Loucy (cell line): ENCODE measurements around the gene THSD7A.

Source experiments
- H2AFZ ChIP-seq: fragments of 200-600 bp; sonication (generic); 2 replicates; pipeline ENCODE4 v1.6.0; 2016; ENCODE audit warnings: antibody characterized with exemption, mild to moderate bottlenecking, low read length, moderate library complexity
- H3F3A ChIP-seq: fragments of 200-600 bp; 2 replicates; pipeline ENCODE4 v1.6.0; 2016; ENCODE audit warnings: antibody characterized with exemption, low read depth, mild to moderate bottlenecking
- H3K27me3 ChIP-seq: fragments of 200-600 bp; sonication (generic); 2 replicates; pipeline ENCODE4 v1.6.1; 2014; ENCODE audit warnings: low read length, mild to moderate bottlenecking; ENCODE audit not compliant: insufficient read depth, poor library complexity, severe bottlenecking
- H3K36me3 ChIP-seq: fragments of 200-600 bp; sonication (generic); 2 replicates; pipeline ENCODE4 v1.6.1; 2016; ENCODE audit warnings: low read length; ENCODE audit not compliant: insufficient read depth
- H3K4me1 ChIP-seq: fragments of 200-600 bp; sonication (generic); 2 replicates; pipeline ENCODE4 v1.5.1; 2014; ENCODE audit warnings: low read length, mild to moderate bottlenecking; ENCODE audit not compliant: insufficient read depth, poor library complexity, severe bottlenecking
- H3K4me2 ChIP-seq: fragments of 200-600 bp; sonication (generic); 2 replicates; pipeline ENCODE4 v1.6.0; 2014; ENCODE audit warnings: antibody characterized with exemption, low read length, low read depth, mild to moderate bottlenecking; ENCODE audit not compliant: poor library complexity, severe bottlenecking
- H3K4me3 ChIP-seq: fragments of 200-600 bp; sonication (generic); 2 replicates; pipeline ENCODE4 v1.5.1; 2014; ENCODE audit warnings: low read length, mild to moderate bottlenecking, mixed read lengths; ENCODE audit not compliant: poor library complexity, severe bottlenecking
- H3K79me2 ChIP-seq: fragments of 200-600 bp; sonication (generic); 2 replicates; pipeline ENCODE4 v1.6.1; 2014; ENCODE audit warnings: low read length; ENCODE audit not compliant: insufficient read depth
- H3K9ac ChIP-seq: fragments of 200-600 bp; sonication (generic); 2 replicates; pipeline ENCODE4 v1.6.0; 2014; ENCODE audit warnings: mild to moderate bottlenecking, low read depth, low read length, moderate library complexity; ENCODE audit not compliant: poor library complexity, severe bottlenecking
- H3K9me2 ChIP-seq: fragments of 200-600 bp; sonication (generic); replicated peaks from 2 replicates; pipeline ENCODE4 v1.6.1; 2016; ENCODE audit warnings: low read depth, low read length, mixed read lengths
- H3K9me3 ChIP-seq: fragments of 200-600 bp; sonication (generic); 2 replicates; pipeline ENCODE4 v1.6.1; 2014; ENCODE audit warnings: mild to moderate bottlenecking, antibody characterized with exemption, low read length, low read depth; ENCODE audit not compliant: insufficient read depth
- H4K20me1 ChIP-seq: fragments of 200-600 bp; sonication (generic); 2 replicates; pipeline ENCODE4 v1.6.0; 2014; ENCODE audit warnings: antibody characterized with exemption, low read length, mild to moderate bottlenecking; ENCODE audit not compliant: insufficient read depth, poor library complexity, severe bottlenecking
- EZH2phosphoT487 ChIP-seq: fragments of 200-600 bp; IDR thresholded peaks from 2 replicates; pipeline ENCODE4 v1.6.1; 2018; ENCODE audit warnings: antibody characterized with exemption, mild to moderate bottlenecking, moderate library complexity, borderline replicate concordance
- TF ChIP-seq, protein P1 (sequence below): fragments of 200-600 bp; sonication (generic); conservative IDR thresholded peaks from 2 replicates; pipeline ENCODE4 v1.5.1; 2014; ENCODE audit warnings: mild to moderate bottlenecking, antibody characterized with exemption, low read length

Gene THSD7A

DNA sequence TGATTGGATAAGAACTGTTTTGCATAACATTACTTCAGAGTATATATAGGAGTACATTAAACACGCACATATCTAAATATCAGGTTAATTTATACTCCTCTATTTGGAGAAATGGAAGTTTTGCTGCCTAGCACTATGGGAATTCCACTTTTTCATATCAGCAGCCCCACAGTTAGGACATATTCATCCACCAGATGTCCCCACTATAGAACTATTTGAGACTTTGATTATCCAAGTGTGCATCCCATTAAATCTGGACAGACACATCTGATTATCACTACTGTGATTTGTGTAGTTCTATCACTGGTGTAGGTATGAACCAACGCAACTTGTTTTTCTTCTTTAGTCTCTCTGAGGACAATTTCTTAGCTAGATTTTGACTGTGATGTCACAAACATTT, 345.7 kb downstream of the THSD7A start:
- H3K9ac ChIP-seq = no peak overlapping the region
- TF ChIP-seq, protein P1, sequence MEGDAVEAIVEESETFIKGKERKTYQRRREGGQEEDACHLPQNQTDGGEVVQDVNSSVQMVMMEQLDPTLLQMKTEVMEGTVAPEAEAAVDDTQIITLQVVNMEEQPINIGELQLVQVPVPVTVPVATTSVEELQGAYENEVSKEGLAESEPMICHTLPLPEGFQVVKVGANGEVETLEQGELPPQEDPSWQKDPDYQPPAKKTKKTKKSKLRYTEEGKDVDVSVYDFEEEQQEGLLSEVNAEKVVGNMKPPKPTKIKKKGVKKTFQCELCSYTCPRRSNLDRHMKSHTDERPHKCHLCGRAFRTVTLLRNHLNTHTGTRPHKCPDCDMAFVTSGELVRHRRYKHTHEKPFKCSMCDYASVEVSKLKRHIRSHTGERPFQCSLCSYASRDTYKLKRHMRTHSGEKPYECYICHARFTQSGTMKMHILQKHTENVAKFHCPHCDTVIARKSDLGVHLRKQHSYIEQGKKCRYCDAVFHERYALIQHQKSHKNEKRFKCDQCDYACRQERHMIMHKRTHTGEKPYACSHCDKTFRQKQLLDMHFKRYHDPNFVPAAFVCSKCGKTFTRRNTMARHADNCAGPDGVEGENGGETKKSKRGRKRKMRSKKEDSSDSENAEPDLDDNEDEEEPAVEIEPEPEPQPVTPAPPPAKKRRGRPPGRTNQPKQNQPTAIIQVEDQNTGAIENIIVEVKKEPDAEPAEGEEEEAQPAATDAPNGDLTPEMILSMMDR = peak; percentile 24
- no peak for TF ChIP-seq EZH2phosphoT487
- H3K4me3 ChIP-seq = no peak overlapping the region
- no peaks in the 10 kb centered on the region for H3K27me3 ChIP-seq
- no peaks in the 10 kb centered on the region for H4K20me1 ChIP-seq
- H3K79me2 ChIP-seq = no peaks in the 10 kb centered on the region
- no peak overlapping the region for H3K4me2 ChIP-seq
- H3K9me2 ChIP-seq = no peaks in the 10 kb centered on the region
- no peaks in the 10 kb centered on the region for H3F3A ChIP-seq
- H3K36me3 ChIP-seq = no peaks in the 10 kb centered on the region
- no peaks in the 10 kb centered on the region; the same call in 1 of the 2 replicates for H3K9me3 ChIP-seq
- H2AFZ ChIP-seq = no peak overlapping the region
- no peaks in the 10 kb centered on the region for H3K4me1 ChIP-seq

DNA sequence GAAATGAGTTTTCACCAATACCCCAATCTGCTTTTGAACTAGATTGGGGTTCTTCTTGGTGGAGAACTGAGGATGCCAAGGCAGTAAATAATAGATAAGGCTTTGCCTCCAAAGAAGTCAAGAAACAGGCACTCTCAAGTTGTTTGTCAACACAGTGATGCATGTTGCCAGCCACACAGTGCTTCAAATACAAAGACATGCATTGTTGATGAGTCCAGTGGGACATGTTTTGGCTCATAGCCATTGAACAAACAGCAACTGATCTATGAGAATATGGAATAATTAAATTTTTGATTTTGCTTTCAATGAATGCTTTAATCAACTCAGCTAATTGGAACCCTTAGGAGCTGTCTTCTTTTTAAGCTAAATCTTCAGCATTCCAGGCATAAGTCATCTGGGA, 346.4 kb downstream of the THSD7A start:
- H3K9ac ChIP-seq = no peak overlapping the region
- no peaks in the 10 kb centered on the region for H3K4me1 ChIP-seq
- H3F3A ChIP-seq = no peaks in the 10 kb centered on the region
- no peak overlapping the region for H2AFZ ChIP-seq
- no peaks in the 10 kb centered on the region for H3K79me2 ChIP-seq
- H4K20me1 ChIP-seq = no peaks in the 10 kb centered on the region
- no peaks in the 10 kb centered on the region for H3K9me2 ChIP-seq
- no peak overlapping the region for H3K4me2 ChIP-seq
- H3K27me3 ChIP-seq = no peaks in the 10 kb centered on the region
- H3K4me3 ChIP-seq = no peak overlapping the region
- TF ChIP-seq EZH2phosphoT487 = no peak
- TF ChIP-seq, protein P1 = no peak
- H3K36me3 ChIP-seq = no peaks in the 10 kb centered on the region
- no peaks in the 10 kb centered on the region; the same call in 1 of the 2 replicates for H3K9me3 ChIP-seq

DNA sequence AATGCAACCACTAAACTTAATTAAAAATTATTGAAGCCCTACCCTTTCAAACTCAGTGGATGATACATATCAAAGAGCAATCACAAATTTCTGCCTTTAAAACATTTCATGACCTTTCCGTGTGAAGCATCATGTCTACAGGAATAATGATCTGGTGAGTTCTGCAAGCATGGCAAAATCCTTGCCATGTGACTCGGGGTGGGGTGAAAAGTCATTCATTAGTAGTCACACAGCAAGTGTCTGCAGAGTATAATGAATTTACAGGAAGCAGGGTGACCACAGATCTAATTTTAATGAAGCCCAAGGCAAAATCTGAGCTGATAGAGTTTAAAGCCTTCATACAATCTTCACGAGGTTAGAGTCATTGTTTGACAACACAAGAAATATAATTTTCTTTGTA, 351.9 kb downstream of the THSD7A start:
- H3K79me2 ChIP-seq = no peaks in the 10 kb centered on the region
- no peaks in the 10 kb centered on the region for H3K4me1 ChIP-seq
- no peak overlapping the region for H3K9ac ChIP-seq
- no peak overlapping the region for H2AFZ ChIP-seq
- H3K4me3 ChIP-seq = no peak overlapping the region
- H3F3A ChIP-seq = no peaks in the 10 kb centered on the region
- H3K36me3 ChIP-seq = no peaks in the 10 kb centered on the region
- TF ChIP-seq, protein P1 = no peak
- no peak for TF ChIP-seq EZH2phosphoT487
- no peaks in the 10 kb centered on the region for H3K27me3 ChIP-seq
- H3K9me3 ChIP-seq = no peaks in the 10 kb centered on the region
- H3K4me2 ChIP-seq = no peak overlapping the region
- no peaks in the 10 kb centered on the region for H3K9me2 ChIP-seq
- no peaks in the 10 kb centered on the region for H4K20me1 ChIP-seq
